Neural cell (in vitro differentiated cells): Measurements from ENCODE around the gene HBM. TPM values are rescaled to one million over a fixed set of nuclear protein-coding genes. Genes with fewer than 3 reads are reported as not detected.

Source experiments
- H2AFZ ChIP-seq: fragments of 200-600, 300-800 bp; sonication (generic), shearing (Covaris generic); 2 replicates; pipeline ENCODE4 v1.6.0; 2014; ENCODE audit warnings: low read depth, mild to moderate bottlenecking, antibody characterized with exemption, low read length, moderate library complexity
- H3F3A ChIP-seq: fragments of 200-600 bp; shearing (Covaris generic); 2 replicates; pipeline ENCODE4 v1.6.1; 2016; ENCODE audit warnings: mild to moderate bottlenecking, moderate library complexity, mixed read lengths, antibody characterized with exemption, low read length; ENCODE audit not compliant: insufficient read depth, poor library complexity, severe bottlenecking
- H3K27ac ChIP-seq: fragments of 200-600, 300-800 bp; sonication (generic), shearing (Covaris generic); 2 replicates; pipeline ENCODE4 v1.5.1; 2014; ENCODE audit warnings: mild to moderate bottlenecking, low read length, moderate library complexity
- H3K27me3 ChIP-seq: fragments of 300-800, 200-600 bp; sonication (generic), shearing (Covaris generic); 2 replicates; pipeline ENCODE4 v1.6.0; 2014; ENCODE audit warnings: mild to moderate bottlenecking, low read depth, low read length, moderate library complexity; ENCODE audit not compliant: insufficient read depth
- H3K36me3 ChIP-seq: fragments of 300-800, 200-600 bp; sonication (generic), shearing (Covaris generic); 2 replicates; pipeline ENCODE4 v1.5.1; 2014; ENCODE audit warnings: mild to moderate bottlenecking, antibody characterized with exemption, low read length, moderate library complexity; ENCODE audit not compliant: insufficient read depth
- H3K4me2 ChIP-seq: fragments of 300-800, 200-600 bp; sonication (generic), shearing (Covaris generic); 2 replicates; pipeline ENCODE4 v1.6.0; 2014; ENCODE audit warnings: mild to moderate bottlenecking, low read length
- H3K4me3 ChIP-seq: fragments of 300-800, 200-600 bp; sonication (generic), shearing (Covaris generic); 2 replicates; pipeline ENCODE4 v1.5.1; 2014; ENCODE audit warnings: mild to moderate bottlenecking, low read length, moderate library complexity
- H3K79me2 ChIP-seq: fragments of 200-600 bp; shearing (Covaris generic); replicated peaks from 2 replicates; pipeline ENCODE4 v1.6.0; 2014; ENCODE audit warnings: mild to moderate bottlenecking, low read length, moderate library complexity; ENCODE audit not compliant: insufficient read depth
- H3K9ac ChIP-seq: fragments of 300-800, 200-600 bp; sonication (generic), shearing (Covaris generic); 2 replicates; pipeline ENCODE4 v1.6.1; 2016; ENCODE audit warnings: mild to moderate bottlenecking, low read length, mixed read lengths
- H3K9me2 ChIP-seq: fragments of 200-600 bp; shearing (Covaris generic); 2 replicates; pipeline ENCODE4 v1.6.1; 2016; ENCODE audit warnings: mild to moderate bottlenecking, low read length, mixed read lengths; ENCODE audit not compliant: insufficient read depth
- H3K9me3 ChIP-seq: fragments of 200-600, 300-800 bp; sonication (generic), shearing (Covaris generic); 2 replicates; pipeline ENCODE4 v1.6.1; 2016; ENCODE audit warnings: mild to moderate bottlenecking, mixed run types, low read length, moderate library complexity, mixed read lengths
- H4K20me1 ChIP-seq: fragments of 200-600 bp; shearing (Covaris generic); 2 replicates; pipeline ENCODE4 v1.6.1; 2016; ENCODE audit warnings: mild to moderate bottlenecking, mixed run types; ENCODE audit not compliant: insufficient read depth
- EP300 ChIP-seq: fragments of 450-650 bp; conservative IDR thresholded peaks from 2 replicates; pipeline ENCODE4 v1.6.1; 2014; ENCODE audit warnings: antibody characterized with exemption, mild to moderate bottlenecking, moderate library complexity; ENCODE audit not compliant: poor library complexity, severe bottlenecking
- EZH2 ChIP-seq: fragments of 200-600, 300-800 bp; shearing (Covaris generic), sonication (generic); IDR thresholded peaks from 2 replicates; pipeline ENCODE4 v1.6.1; 2014; ENCODE audit warnings: antibody characterized with exemption, low read length, borderline replicate concordance, mild to moderate bottlenecking; ENCODE audit not compliant: insufficient read depth, poor library complexity, severe bottlenecking
- MXI1 ChIP-seq: fragments of 450-650 bp; conservative IDR thresholded peaks from 2 replicates; pipeline ENCODE4 v1.6.1; 2014; ENCODE audit warnings: antibody characterized with exemption, mild to moderate bottlenecking; ENCODE audit not compliant: poor library complexity, severe bottlenecking
- POLR2AphosphoS5 ChIP-seq: IDR thresholded peaks from 2 replicates; pipeline ENCODE4 v1.6.1; 2012
- RAD21 ChIP-seq: fragments of 450-650 bp; conservative IDR thresholded peaks from 2 replicates; pipeline ENCODE4 v1.6.1; 2014; ENCODE audit warnings: antibody characterized with exemption, mild to moderate bottlenecking, moderate library complexity
- SMC3 ChIP-seq: fragments of 450-650 bp; conservative IDR thresholded peaks from 2 replicates; pipeline ENCODE4 v1.6.1; 2014; ENCODE audit warnings: antibody characterized with exemption, mild to moderate bottlenecking, moderate library complexity; ENCODE audit not compliant: poor library complexity
- TAF1 ChIP-seq: IDR thresholded peaks from 2 replicates; pipeline ENCODE4 v1.6.1; 2012; ENCODE audit warnings: low read depth
- polyA plus RNA-seq: library from polyadenylated mRNA; depleted of rRNA; stranded (reverse); fragments of >200 nt; gene quantifications from 2 replicates; pipeline ENCODE4 v1.2.3, GENCODE V29; 2014
- TF ChIP-seq, protein P1 (sequence below): fragments of 450-650 bp; IDR thresholded peaks from 2 replicates; pipeline ENCODE4 v1.5.1; 2014; ENCODE audit warnings: antibody characterized with exemption, mild to moderate bottlenecking, moderate library complexity; ENCODE audit not compliant: poor library complexity, severe bottlenecking
- TF ChIP-seq, protein P2 (sequence below): IDR thresholded peaks from 2 replicates; pipeline ENCODE4 v1.6.1; 2012; ENCODE audit warnings: borderline replicate concordance

Gene HBM
- polyA plus RNA-seq, 1 donor from 2014 or later, result not detected

DNA sequence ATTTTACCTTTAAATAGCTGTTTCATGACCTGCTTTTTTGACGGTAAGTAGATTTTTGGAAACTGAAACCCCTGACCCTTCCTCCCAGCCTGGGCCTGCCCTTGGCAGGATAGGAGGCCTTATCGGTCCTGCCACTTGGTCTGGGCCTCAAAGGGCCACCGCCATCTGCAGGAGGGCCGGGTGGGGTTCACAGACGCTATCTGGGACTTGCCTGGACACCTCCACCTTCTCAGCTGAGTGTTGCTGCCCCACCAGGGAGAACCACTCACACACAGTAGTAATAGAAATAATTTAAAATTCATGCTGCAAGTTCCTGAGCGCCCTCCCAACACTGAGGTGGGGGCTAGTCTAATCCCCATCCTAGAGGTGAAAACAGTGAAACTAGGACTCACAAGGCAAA, 22.7 kb upstream of the HBM start:
- H3K27ac ChIP-seq, result no peak overlapping the region
- no peak overlapping the region for H2AFZ ChIP-seq
- H3K36me3 ChIP-seq, result no peaks in the 10 kb centered on the region
- no peaks in the 10 kb centered on the region for H4K20me1 ChIP-seq
- no peak overlapping the region for H3K9ac ChIP-seq
- no peaks in the 10 kb centered on the region for H3K9me2 ChIP-seq
- no peaks in the 10 kb centered on the region for H3K9me3 ChIP-seq
- H3K4me3 ChIP-seq, result no peak overlapping the region
- TF ChIP-seq EZH2 (no peak), RAD21 (no peak), POLR2AphosphoS5 (no peak), MXI1 (no peak), SMC3 (no peak), EP300 (no peak), TAF1 (no peak)
- TF ChIP-seq, protein P1, sequence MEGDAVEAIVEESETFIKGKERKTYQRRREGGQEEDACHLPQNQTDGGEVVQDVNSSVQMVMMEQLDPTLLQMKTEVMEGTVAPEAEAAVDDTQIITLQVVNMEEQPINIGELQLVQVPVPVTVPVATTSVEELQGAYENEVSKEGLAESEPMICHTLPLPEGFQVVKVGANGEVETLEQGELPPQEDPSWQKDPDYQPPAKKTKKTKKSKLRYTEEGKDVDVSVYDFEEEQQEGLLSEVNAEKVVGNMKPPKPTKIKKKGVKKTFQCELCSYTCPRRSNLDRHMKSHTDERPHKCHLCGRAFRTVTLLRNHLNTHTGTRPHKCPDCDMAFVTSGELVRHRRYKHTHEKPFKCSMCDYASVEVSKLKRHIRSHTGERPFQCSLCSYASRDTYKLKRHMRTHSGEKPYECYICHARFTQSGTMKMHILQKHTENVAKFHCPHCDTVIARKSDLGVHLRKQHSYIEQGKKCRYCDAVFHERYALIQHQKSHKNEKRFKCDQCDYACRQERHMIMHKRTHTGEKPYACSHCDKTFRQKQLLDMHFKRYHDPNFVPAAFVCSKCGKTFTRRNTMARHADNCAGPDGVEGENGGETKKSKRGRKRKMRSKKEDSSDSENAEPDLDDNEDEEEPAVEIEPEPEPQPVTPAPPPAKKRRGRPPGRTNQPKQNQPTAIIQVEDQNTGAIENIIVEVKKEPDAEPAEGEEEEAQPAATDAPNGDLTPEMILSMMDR, result no peak
- TF ChIP-seq, protein P2, sequence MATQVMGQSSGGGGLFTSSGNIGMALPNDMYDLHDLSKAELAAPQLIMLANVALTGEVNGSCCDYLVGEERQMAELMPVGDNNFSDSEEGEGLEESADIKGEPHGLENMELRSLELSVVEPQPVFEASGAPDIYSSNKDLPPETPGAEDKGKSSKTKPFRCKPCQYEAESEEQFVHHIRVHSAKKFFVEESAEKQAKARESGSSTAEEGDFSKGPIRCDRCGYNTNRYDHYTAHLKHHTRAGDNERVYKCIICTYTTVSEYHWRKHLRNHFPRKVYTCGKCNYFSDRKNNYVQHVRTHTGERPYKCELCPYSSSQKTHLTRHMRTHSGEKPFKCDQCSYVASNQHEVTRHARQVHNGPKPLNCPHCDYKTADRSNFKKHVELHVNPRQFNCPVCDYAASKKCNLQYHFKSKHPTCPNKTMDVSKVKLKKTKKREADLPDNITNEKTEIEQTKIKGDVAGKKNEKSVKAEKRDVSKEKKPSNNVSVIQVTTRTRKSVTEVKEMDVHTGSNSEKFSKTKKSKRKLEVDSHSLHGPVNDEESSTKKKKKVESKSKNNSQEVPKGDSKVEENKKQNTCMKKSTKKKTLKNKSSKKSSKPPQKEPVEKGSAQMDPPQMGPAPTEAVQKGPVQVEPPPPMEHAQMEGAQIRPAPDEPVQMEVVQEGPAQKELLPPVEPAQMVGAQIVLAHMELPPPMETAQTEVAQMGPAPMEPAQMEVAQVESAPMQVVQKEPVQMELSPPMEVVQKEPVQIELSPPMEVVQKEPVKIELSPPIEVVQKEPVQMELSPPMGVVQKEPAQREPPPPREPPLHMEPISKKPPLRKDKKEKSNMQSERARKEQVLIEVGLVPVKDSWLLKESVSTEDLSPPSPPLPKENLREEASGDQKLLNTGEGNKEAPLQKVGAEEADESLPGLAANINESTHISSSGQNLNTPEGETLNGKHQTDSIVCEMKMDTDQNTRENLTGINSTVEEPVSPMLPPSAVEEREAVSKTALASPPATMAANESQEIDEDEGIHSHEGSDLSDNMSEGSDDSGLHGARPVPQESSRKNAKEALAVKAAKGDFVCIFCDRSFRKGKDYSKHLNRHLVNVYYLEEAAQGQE, result no peak
- no peaks in the 10 kb centered on the region for H3K79me2 ChIP-seq
- H3K27me3 ChIP-seq, result no peaks in the 10 kb centered on the region
- H3F3A ChIP-seq, result no peaks in the 10 kb centered on the region
- H3K4me2 ChIP-seq, result no peak overlapping the region

DNA sequence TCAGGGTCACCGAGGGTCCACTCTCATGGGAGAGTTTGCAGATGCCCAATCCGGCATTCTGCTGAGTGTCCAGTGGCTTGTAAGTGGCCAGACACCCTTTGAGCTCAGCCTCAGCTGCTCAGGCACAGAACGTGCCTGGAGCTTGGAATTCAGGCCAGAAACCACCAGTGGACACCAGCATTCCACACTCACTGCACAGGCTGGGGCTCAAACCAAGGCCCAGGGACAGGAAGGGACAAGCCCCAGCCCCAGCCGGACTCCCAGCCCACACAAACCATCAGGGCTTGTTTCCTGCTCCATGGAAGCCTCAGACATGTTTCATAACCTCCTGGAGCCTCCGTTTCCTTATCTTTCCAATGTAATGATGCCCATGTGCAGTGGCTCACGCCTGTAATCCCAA, 22.3 kb upstream of the HBM start:
- H2AFZ ChIP-seq, result no peak overlapping the region

More for the DNA sequence above, 22.3 kb upstream of the HBM start:
- Histone ChIP-seq H3K36me3 (no peaks in the 10 kb centered on the region), H3K27me3 (no peaks in the 10 kb centered on the region), H3K9ac (no peak overlapping the region), H3K27ac (no peak overlapping the region), H3K79me2 (no peaks in the 10 kb centered on the region), H3K9me2 (no peaks in the 10 kb centered on the region), H3K9me3 (no peaks in the 10 kb centered on the region), H3F3A (no peaks in the 10 kb centered on the region), H3K4me2 (no peak overlapping the region), H4K20me1 (no peaks in the 10 kb centered on the region), H3K4me3 (no peak overlapping the region)
- TF ChIP-seq, protein P1, result no peak
- no peak for TF ChIP-seq MXI1
- TF ChIP-seq, protein P2, result no peak
- TF ChIP-seq TAF1, result no peak
- TF ChIP-seq RAD21, result no peak
- TF ChIP-seq POLR2AphosphoS5, result no peak
- TF ChIP-seq EZH2, result no peak
- no peak for TF ChIP-seq SMC3
- no peak for TF ChIP-seq EP300
